IMR-90 (cell line): ENCODE measurements around the gene S100A16. TPM values are rescaled to one million over a fixed set of nuclear protein-coding genes. Genes with fewer than 3 reads are reported as not detected.
"Not testable (repeated sequence)": the region's sequence is repeated elsewhere in the genome, so short reads cannot be mapped to it uniquely, and the experiment has no call there.

Experiments used
- ATAC-seq: fragments of 200-7000 bp; cut with Tn5 transposase; 2 replicates; pipeline ENCODE4 v1.9.1; 2020; ENCODE audit warnings: low read depth, mild to moderate bottlenecking, moderate library complexity
- BruUV-seq: library from RNA; stranded (reverse); fragments of 400-500 nt; replicated peaks from 2 replicates; lab custom pipeline; 2021; lab: Mats Ljungman, UMichigan
- CTCF ChIA-PET: fragments of 300-600 bp; formaldehyde crosslinking; extraction: SDS; loops from one replicate; lab custom pipeline; 2021; ENCODE audit warnings: antibody characterized with exemption; lab: Yijun Ruan, JAX
- POLR2A ChIA-PET: fragments of 300-600 bp; sonication (Branson Sonifier 250); formaldehyde crosslinking; loops from one replicate; lab custom pipeline; 2022; ENCODE audit warnings: antibody characterized with exemption; ENCODE audit not compliant: unreplicated experiment; lab: Charles Lee
- DNase-seq: peaks from one replicate; pipeline ENCODE4 v3.0.0; 2013
- H2AFZ ChIP-seq: replicated peaks from 2 replicates; pipeline ENCODE3; 2013; ENCODE audit warnings: low read length, mild to moderate bottlenecking; ENCODE audit not compliant: poor library complexity
- H2AK5ac ChIP-seq: 2 replicates; pipeline ENCODE4 v1.6.1; 2013; ENCODE audit warnings: low read depth, low read length, inconsistent platforms
- H2AK9ac ChIP-seq: replicated peaks from 2 replicates; pipeline ENCODE3; 2013; ENCODE audit warnings: mild to moderate bottlenecking, low read depth, low read length, moderate library complexity; ENCODE audit not compliant: poor library complexity
- H2BK120ac ChIP-seq: 2 replicates; pipeline ENCODE4 v1.6.1; 2013; ENCODE audit warnings: low read depth, low read length, inconsistent platforms
- H2BK15ac ChIP-seq: 3 replicates; pipeline ENCODE4 v1.6.1; 2013; ENCODE audit warnings: low read depth, low read length, inconsistent platforms
- H2BK20ac ChIP-seq: 2 replicates; pipeline ENCODE4 v1.6.1; 2013; ENCODE audit warnings: low read depth, mild to moderate bottlenecking, inconsistent platforms, low read length, moderate library complexity
- H2BK5ac ChIP-seq: 2 replicates; pipeline ENCODE4 v1.6.1; 2013; ENCODE audit warnings: mild to moderate bottlenecking, low read depth, low read length, inconsistent platforms; ENCODE audit not compliant: poor library complexity, severe bottlenecking
- H3K14ac ChIP-seq: replicated peaks from 2 replicates; pipeline ENCODE4 v1.6.1; 2013; ENCODE audit warnings: low read depth, low read length, inconsistent platforms
- H3K18ac ChIP-seq: 2 replicates; pipeline ENCODE4 v1.6.1; 2013; ENCODE audit warnings: low read depth, low read length, control low read depth
- H3K23ac ChIP-seq: 2 replicates; pipeline ENCODE4 v1.6.1; 2013; ENCODE audit warnings: low read depth, low read length, inconsistent platforms
- H3K27ac ChIP-seq: 2 replicates; pipeline ENCODE4 v1.5.1; 2013; ENCODE audit warnings: mild to moderate bottlenecking, control low read depth, low read length; ENCODE audit not compliant: insufficient read depth
- H3K27me3 ChIP-seq: 2 replicates; pipeline ENCODE4 v1.6.1; 2013; ENCODE audit warnings: low read length; ENCODE audit not compliant: control insufficient read depth, insufficient read depth
- H3K36me3 ChIP-seq: 2 replicates; pipeline ENCODE4 v1.6.1; 2013; ENCODE audit warnings: low read length, mixed read lengths; ENCODE audit not compliant: control insufficient read depth, insufficient read depth
- H3K4ac ChIP-seq: 2 replicates; pipeline ENCODE4 v1.6.1; 2013; ENCODE audit warnings: low read depth, low read length, inconsistent platforms
- H3K4me1 ChIP-seq: 2 replicates; pipeline ENCODE4 v1.6.1; 2013; ENCODE audit warnings: low read length, mixed read lengths; ENCODE audit not compliant: control insufficient read depth, insufficient read depth
- H3K4me2 ChIP-seq: 2 replicates; pipeline ENCODE4 v1.6.1; 2013; ENCODE audit warnings: low read depth, mild to moderate bottlenecking, control low read depth, low read length, moderate library complexity
- H3K4me3 ChIP-seq: 2 replicates; pipeline ENCODE4 v1.5.1; 2013; ENCODE audit warnings: low read depth, mild to moderate bottlenecking, control low read depth, low read length, moderate library complexity; ENCODE audit not compliant: insufficient read depth
- H3K56ac ChIP-seq: 2 replicates; pipeline ENCODE4 v1.6.1; 2013; ENCODE audit warnings: low read length, inconsistent platforms; ENCODE audit not compliant: insufficient read depth; ENCODE audit errors: extremely low read depth
- H3K79me1 ChIP-seq, 2 experiments: 2 replicates each; pipeline ENCODE4 v1.6.1; 2013; ENCODE audit warnings: low read length in 2 of 2, inconsistent platforms in 1 of 2, low read depth in 1 of 2
- H3K9ac ChIP-seq: 2 replicates; pipeline ENCODE4 v1.6.1; 2013; ENCODE audit warnings: low read depth, low read length, control low read depth
- H3K9me1 ChIP-seq: 2 replicates; pipeline ENCODE4 v1.6.1; 2013; ENCODE audit warnings: low read length, inconsistent platforms; ENCODE audit not compliant: insufficient read depth
- H3K9me3 ChIP-seq: 2 replicates; pipeline ENCODE4 v1.6.1; 2013; ENCODE audit warnings: low read length; ENCODE audit not compliant: control insufficient read depth, insufficient read depth
- H4K20me1 ChIP-seq: 2 replicates; pipeline ENCODE4 v1.6.1; 2013; ENCODE audit warnings: low read length, inconsistent platforms; ENCODE audit not compliant: insufficient read depth
- H4K5ac ChIP-seq: 2 replicates; pipeline ENCODE4 v1.6.1; 2013; ENCODE audit warnings: mild to moderate bottlenecking, low read depth, low read length, control low read depth
- H4K8ac ChIP-seq, 2 experiments: 2 replicates each; pipeline ENCODE4 v1.6.1; 2013; ENCODE audit warnings: low read depth in 2 of 2, low read length in 2 of 2, control low read depth in 1 of 2, inconsistent platforms in 1 of 2
- H4K91ac ChIP-seq: 2 replicates; pipeline ENCODE4 v1.6.1; 2013; ENCODE audit warnings: low read depth, low read length, inconsistent platforms; ENCODE audit not compliant: insufficient read depth
- WGBS, 2 experiments: methylation state at CpG; one replicate each; pipeline versions ENCODE4 v1.1.5 to v1.1.7; 2013; ENCODE audit warnings: missing lambda C conversion rate in 2 of 2; ENCODE audit not compliant: insufficient read length in 1 of 2; ENCODE audit errors: extremely low coverage in 2 of 2; 5-methylcytosine and 5-hydroxymethylcytosine counted together
- dilution Hi-C: fragments of 300-500 bp; cut with HindIII; formaldehyde crosslinking; loops from one replicate; pipeline ENCODE4 v1.14.3; 2018; ENCODE audit warnings: low sequenced_read_pairs; ENCODE audit not compliant: unreplicated experiment
- in situ Hi-C: fragments of 300-500 bp; cut with MboI; formaldehyde crosslinking; loops from 3 replicates; pipeline ENCODE4 v1.14.3; 2019; ENCODE audit warnings: low sequenced_read_pairs, inconsistent platforms, mixed read lengths
- intact Hi-C: fragments of 100-400 bp; cut with micrococcal nuclease; formaldehyde crosslinking; loops from 2 replicates; pipeline ENCODE4 v1.10.0; 2022
- polyA plus RNA-seq, 3 experiments: library from polyadenylated mRNA; depleted of rRNA; stranded (reverse); fragments of >200 nt; gene quantifications; 2 replicates each; pipeline ENCODE4 v1.2.3, GENCODE V29; 2012; ENCODE audit warnings: low replicate concordance in 1 of 3
- total RNA-seq: library from RNA; depleted of rRNA; stranded (reverse); fragments of >200 nt; gene quantifications from 2 replicates; pipeline ENCODE4 v1.2.3, GENCODE V29; 2012

Gene S100A16
- total and polyA plus RNA-seq, 2 of the 4 experiments (the other 2 are of a cell fraction), result 201 to 515 TPM

GRCh38 chr1:153575497-153575896 lies 37.4 kb downstream of the S100A16 start:
- H3K14ac ChIP-seq, H3K4me2 ChIP-seq, H4K91ac ChIP-seq, H2BK20ac ChIP-seq, H3K9me3 ChIP-seq, in situ Hi-C loops, H3K36me3 ChIP-seq, H3K27me3 ChIP-seq, H3K9ac ChIP-seq, H3K4ac ChIP-seq, intact Hi-C loops, H4K20me1 ChIP-seq, H4K8ac ChIP-seq, H4K5ac ChIP-seq, H3K27ac ChIP-seq, DNase-seq, H2BK15ac ChIP-seq, H3K79me1 ChIP-seq, H3K56ac ChIP-seq, POLR2A ChIA-PET, dilution Hi-C loops, H2BK120ac ChIP-seq, ATAC-seq, H2AK5ac ChIP-seq, BruUV-seq, H3K23ac ChIP-seq, H2BK5ac ChIP-seq, H2AK9ac ChIP-seq, H3K18ac ChIP-seq, H2AFZ ChIP-seq, H3K4me3 ChIP-seq: not testable (repeated sequence)
- whole genome bisulfite sequencing, 2 experiments, result no CpG with 5 or more reads among the region's 10 CpGs
- peaks cover 11% of the 10 kb centered on the region for H3K9me1 ChIP-seq
- peaks cover 15% of the 10 kb centered on the region for H3K4me1 ChIP-seq
- CTCF ChIA-PET, result interaction anchor here (1.0 kb wide), 1 partner anchor 41 kb away, joined by 3 read pairs; the partner anchor contains the start of gene S100A14

GRCh38 chr1:153575081-153575491 lies 37.9 kb downstream of the S100A16 start:
- H4K91ac ChIP-seq, H2BK5ac ChIP-seq, H3K27ac ChIP-seq, BruUV-seq, H4K20me1 ChIP-seq, H2BK120ac ChIP-seq, H3K9ac ChIP-seq, H2BK20ac ChIP-seq, H4K5ac ChIP-seq, H3K56ac ChIP-seq, H4K8ac ChIP-seq, H3K4me2 ChIP-seq, H3K18ac ChIP-seq, H2AK5ac ChIP-seq, H3K4ac ChIP-seq, CTCF ChIA-PET, POLR2A ChIA-PET, H3K36me3 ChIP-seq, dilution Hi-C loops, H3K23ac ChIP-seq, DNase-seq, intact Hi-C loops, H3K9me3 ChIP-seq, ATAC-seq, H2AK9ac ChIP-seq, H3K27me3 ChIP-seq, in situ Hi-C loops, H3K79me1 ChIP-seq, H2AFZ ChIP-seq, H3K4me3 ChIP-seq, H2BK15ac ChIP-seq, H3K14ac ChIP-seq: not testable (repeated sequence)
- 100% methylated on average over 4 of the region's 35 CpGs; no CpG with 5 or more reads in 1 of the 2 experiments for WGBS, 2 experiments
- Histone ChIP-seq H3K9me1 (peaks cover 11% of the 10 kb centered on the region), H3K4me1 (peaks cover 15% of the 10 kb centered on the region)
